ENCODE data around the gene ASPSCR1.

DNA sequence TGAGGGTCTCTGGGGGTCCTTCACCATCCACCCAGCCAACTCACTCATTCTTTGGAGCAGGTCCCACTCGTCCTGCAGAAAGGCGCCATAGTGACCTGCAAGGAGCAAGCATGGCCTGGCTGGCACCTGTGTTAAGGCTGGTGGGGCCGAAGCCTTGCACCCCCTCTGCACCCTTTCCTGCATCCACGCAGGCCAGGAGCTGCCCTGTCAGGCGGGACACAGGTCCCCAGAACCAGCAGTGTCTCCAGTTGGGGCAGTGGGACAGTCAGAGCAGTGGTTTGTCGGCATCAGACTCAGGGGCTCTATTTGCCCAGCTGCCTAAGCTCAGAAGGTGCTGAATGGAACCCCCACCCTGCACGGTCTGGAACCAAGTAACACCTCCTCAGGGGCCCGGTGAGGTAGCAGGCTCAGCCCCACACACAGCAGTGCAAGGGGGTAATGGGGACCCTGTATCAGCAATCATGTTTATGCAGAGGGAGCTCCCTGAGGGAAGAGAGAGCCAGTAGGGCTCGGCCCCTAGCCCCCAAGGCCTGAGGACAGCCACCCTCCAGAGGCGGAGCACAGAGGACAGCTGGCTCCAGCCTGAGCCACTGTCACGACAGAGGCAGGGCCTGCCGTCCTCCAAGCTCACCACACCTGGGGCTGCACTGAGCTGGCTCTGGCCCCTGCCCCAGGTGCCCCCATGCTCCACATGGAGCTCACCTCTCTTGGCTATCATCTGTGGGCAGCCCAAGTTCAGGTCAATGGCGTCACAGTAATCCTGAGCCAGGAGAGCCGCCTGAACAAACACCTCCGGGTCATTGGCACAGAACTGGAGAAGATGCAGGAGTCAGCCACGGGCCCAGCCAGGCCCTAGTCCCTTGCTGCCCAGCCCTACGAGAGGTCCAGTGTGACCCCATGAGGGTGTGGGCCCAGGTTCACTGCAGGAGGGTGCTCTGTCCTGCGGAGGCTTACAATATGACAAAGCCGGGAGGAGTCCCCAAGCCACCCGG is 86.3 kb downstream of the ASPSCR1 start:
- TF ChIP-seq EP300 (IDR thresholded peaks at IDR 0.05; ENCODE audit: low read depth) (no peak), POLR2AphosphoS5 (IDR thresholded peaks at IDR 0.05) (no peak), POLR2A (IDR thresholded peaks at IDR 0.05) (no peak)
- TF ChIP-seq, protein P1, sequence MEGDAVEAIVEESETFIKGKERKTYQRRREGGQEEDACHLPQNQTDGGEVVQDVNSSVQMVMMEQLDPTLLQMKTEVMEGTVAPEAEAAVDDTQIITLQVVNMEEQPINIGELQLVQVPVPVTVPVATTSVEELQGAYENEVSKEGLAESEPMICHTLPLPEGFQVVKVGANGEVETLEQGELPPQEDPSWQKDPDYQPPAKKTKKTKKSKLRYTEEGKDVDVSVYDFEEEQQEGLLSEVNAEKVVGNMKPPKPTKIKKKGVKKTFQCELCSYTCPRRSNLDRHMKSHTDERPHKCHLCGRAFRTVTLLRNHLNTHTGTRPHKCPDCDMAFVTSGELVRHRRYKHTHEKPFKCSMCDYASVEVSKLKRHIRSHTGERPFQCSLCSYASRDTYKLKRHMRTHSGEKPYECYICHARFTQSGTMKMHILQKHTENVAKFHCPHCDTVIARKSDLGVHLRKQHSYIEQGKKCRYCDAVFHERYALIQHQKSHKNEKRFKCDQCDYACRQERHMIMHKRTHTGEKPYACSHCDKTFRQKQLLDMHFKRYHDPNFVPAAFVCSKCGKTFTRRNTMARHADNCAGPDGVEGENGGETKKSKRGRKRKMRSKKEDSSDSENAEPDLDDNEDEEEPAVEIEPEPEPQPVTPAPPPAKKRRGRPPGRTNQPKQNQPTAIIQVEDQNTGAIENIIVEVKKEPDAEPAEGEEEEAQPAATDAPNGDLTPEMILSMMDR (IDR thresholded peaks at IDR 0.05), result no peak

Measured in transverse colon (tissue), 4 donors.